ENCODE data around the gene CCHCR1.
"Not testable (repeated sequence)": the region's sequence is repeated elsewhere in the genome, so short reads cannot be mapped to it uniquely, and the experiment has no call there.

Gene CCHCR1

GRCh38 chr6:31164475-31165063, 7.0 kb upstream of the CCHCR1 start:
- DNase-seq (ENCODE audit: low read depth in 1 of 2, low spot score in 1 of 2): not testable (repeated sequence)

DNA sequence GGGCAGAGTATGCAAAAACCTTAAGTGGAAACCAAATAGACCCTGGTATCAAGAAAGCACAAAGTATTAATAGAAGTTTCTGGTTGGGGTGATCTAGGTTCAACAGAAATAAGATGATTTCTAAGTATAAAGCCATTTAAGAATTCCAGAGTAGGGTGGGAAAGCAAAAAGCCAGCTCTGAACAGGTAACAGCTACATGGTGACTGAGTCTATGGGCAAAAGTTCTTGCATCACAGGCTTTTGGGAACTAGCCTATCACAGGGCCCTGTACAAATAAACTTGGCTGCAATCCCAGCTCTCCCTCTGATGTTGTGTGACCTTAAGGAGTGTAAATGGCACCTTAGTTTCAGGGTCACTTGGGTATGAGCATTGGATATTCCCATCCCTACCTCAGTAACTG, 6.3 kb upstream of the CCHCR1 start:
- no peak for DNase-seq (ENCODE audit: low read depth in 1 of 2, low spot score in 1 of 2)

DNA sequence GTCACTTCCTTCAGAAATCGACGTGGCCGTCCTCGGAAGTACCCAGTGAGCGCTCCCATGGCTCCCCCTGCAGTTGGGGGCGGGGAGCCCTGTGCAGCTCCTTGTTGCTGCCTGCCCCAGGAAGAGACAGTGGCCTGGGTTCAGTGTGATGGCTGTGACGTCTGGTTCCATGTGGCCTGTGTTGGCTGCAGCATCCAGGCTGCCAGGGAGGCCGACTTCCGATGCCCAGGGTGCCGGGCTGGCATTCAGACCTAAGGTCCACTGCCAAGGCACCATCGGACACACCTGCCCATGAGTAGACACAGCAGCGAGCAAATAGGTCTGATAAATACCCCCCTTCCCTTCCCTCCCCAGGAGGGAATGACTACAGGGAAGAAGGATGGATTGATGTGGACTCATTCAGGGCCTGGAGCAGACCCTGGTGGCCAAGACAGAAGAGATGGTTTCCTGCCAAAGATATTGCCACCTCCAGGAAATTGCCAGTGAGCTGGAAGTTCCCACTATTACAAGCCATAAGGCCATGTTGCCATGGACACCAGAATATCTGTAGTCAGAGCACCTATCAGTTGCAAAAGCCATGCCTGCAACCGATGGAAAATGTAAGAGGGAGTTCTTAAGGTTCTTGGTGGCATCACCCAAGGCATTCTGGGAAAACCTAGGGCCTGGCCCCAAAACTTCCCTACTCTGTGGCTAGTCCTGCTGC, 5.0 kb upstream of the CCHCR1 start:
- no peak for DNase-seq (ENCODE audit: low read depth in 1 of 2, low spot score in 1 of 2)

GRCh38 chr6:31161216-31162126, 3.9 kb upstream of the CCHCR1 start:
- no peak for DNase-seq (ENCODE audit: low read depth in 1 of 2, low spot score in 1 of 2)

- no peak for DNase-seq (ENCODE audit: low read depth in 1 of 2, low spot score in 1 of 2)
Observed at GRCh38 chr6:31158863-31159855, 1.6 kb upstream of the CCHCR1 start.

- peak; percentile 99 for DNase-seq (ENCODE audit: low read depth in 1 of 2, low spot score in 1 of 2)
Observed at GRCh38 chr6:31158140-31158862, 699 bp upstream of the CCHCR1 start, which contains the start of gene TCF19. Gene TCF19, plus strand, starts transcription at chr6:31158589. Its CDS starts 881 bp downstream, at chr6:31159470.

DNA sequence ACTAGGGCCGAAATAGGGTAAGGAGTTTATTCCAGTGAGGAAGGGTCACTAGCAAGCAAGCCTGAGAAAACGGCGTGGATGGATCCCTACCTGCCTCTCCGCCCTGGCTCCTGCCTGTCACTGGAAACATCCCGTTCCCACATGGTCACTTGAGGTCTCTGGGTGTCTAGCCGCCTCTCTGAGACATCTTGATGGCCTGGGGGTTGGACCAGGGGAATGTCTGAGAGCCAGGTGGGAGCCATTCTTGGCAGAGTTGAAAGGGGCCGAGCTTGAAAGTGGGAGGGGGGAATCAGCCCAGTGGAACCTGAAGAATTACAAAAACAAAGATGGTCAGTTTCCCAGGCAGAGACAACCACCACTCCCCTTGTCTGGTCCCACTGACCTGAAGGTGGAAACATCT, 961 bp downstream of the CCHCR1 start:
- DNase-seq (ENCODE audit: low read depth in 1 of 2, low spot score in 1 of 2): no peak

GRCh38 chr6:31154436-31154835, 3.2 kb downstream of the CCHCR1 start:
- DNase-seq (ENCODE audit: low read depth in 1 of 2, low spot score in 1 of 2): no peak

- DNase-seq (ENCODE audit: low read depth in 1 of 2, low spot score in 1 of 2): no peak
Observed at GRCh38 chr6:31152781-31153180, 4.8 kb downstream of the CCHCR1 start.

DNA sequence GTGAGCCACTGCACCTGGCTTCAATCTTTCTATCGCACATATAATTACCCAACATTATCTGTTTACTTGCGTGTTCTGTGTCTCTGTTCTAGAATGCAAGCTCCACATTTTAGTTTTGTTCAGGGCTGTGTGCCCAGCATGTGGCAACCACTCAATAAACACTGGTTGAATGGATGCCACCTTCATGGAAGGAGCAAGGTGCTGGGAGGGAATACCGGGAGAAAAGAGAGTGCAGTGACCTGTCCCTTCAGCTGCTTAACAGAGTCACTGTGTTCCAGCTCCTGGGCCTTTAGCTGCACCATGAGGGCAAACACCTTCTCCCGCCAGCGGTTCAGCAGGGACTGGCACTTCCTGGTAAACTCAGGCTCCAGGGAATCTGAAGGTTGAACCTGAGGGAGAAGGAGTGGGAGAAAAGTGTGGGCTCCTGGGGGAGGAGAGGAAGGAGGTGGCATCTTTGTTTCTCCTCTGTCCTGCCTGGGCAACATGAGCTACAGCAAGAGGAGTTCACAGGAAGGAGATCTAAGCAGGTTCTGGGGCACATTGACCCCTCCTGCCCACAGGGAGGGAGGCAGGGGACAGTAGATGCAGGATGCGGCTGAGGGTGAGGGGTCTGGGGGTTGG, 7.7 kb downstream of the CCHCR1 start:
- DNase-seq (ENCODE audit: low read depth in 1 of 2, low spot score in 1 of 2): no peak

GRCh38 chr6:31145386-31145785, 12.2 kb downstream of the CCHCR1 start:
- DNase-seq (ENCODE audit: low read depth in 1 of 2, low spot score in 1 of 2): no peak

DNA sequence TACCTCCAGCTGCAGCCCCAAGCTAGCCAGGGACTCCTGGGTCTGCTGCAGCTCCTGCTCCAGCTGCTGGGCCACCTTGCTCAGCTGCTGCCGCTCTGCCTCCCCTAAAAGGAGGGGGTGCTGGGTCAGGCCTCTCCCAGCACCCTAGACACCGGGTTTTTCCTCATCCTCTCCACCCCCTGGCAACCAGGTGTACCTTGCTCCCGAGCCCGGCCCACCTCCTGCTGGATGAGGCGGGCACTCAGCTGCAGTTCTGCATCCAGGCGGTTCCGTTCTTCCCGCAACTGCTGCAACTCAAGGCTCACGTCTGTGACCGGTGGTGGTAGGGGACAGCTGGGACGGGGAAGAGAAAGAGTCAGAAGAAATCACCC, 12.6 kb downstream of the CCHCR1 start:
- no peak for DNase-seq (ENCODE audit: low read depth in 1 of 2, low spot score in 1 of 2)

DNA sequence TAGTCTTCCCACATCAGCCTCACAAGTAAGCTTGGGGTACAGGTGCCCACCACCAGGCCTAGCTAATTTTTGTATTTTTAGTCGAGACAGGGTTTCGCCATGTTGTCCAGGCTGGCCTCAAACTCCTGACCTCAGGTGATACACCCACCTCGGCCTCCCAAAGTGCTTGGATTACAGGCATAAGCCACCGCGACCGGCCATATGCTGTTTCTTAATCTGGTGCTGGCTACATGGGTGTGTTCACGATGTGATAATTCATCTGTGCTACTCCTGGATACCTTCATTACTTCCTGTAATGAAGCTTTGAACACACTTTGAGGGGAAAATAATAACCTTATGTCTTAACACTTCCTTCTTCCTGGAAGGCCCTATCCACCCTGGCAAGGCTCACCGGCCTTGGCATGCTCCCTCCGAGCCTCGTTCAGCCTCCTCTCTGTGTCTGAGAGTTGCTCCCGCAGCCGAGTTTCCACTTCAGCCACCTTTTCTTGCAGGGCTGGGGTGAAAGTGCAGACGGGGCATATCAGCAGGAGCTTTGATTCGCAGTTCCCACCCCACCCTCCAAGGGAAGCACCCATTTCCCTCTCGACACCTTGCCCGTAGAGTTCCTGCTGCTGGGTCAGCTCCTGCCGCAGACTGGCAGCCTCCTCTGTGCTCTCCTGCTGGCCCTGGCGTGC, 13.2 kb downstream of the CCHCR1 start:
- DNase-seq (ENCODE audit: low read depth in 1 of 2, low spot score in 1 of 2): no peak

DNA sequence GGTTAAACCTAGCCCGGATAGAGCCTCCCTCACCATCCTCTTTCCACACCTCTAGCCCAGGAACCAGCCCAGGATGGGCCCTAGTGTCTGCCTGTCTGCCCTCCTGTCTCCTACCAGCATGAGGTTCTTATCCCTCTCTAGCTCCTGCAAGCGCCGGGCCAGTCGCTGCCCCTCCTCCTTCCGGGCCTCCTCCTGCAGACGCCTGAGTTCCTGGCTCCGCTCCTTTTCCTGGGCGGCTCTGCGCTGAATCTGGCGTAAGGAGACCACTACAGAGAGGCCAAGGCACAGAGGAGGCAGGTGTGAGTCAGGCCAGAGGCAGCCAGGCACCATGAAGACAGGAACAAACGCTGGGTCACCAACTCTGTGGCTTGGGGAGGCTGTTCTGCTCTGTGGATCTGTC, 14.5 kb downstream of the CCHCR1 start:
- DNase-seq (ENCODE audit: low read depth in 1 of 2, low spot score in 1 of 2): no peak

DNA sequence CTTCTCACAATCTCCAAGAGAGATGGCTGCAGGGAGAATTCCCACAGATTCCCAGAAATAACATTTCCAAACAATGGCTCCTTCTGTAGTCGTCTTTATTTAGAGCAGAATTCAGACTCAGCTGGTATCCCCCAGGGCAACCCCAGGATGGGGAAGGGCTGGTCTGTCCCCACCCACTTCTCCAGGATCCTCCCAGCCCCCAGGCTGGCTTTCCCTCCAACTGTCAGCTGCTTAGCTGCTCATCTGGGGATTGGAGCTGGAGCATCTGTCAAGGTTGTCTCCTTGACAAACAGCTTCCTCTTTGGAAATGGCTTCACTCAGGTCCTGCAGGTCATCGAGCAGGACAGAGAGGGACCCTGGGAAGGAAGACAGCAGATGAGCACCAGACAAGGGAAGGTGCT, 15.2 kb downstream of the CCHCR1 start:
- no peak for DNase-seq (ENCODE audit: low read depth in 1 of 2, low spot score in 1 of 2)

DNA sequence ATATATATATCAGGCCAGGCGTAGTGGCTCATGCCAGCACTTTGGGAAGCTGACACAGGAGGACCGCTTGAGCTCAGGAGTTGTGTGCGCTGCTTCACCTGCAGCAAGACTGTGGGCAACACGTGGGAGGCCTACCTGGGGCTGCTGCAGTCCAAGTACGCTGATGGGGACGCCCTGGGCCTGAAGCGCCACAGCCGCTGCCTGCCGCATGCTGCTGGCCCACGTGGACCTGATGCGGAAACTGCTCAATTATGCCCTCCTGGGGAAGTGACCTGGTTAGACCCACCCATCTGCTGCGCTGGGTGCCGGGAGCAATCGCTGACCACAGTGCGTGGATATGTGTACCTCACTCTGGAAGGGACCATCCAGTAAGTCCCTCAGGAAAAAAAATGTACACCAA, 17.0 kb downstream of the CCHCR1 start:
- DNase-seq (ENCODE audit: low read depth in 1 of 2, low spot score in 1 of 2): no peak

DNA sequence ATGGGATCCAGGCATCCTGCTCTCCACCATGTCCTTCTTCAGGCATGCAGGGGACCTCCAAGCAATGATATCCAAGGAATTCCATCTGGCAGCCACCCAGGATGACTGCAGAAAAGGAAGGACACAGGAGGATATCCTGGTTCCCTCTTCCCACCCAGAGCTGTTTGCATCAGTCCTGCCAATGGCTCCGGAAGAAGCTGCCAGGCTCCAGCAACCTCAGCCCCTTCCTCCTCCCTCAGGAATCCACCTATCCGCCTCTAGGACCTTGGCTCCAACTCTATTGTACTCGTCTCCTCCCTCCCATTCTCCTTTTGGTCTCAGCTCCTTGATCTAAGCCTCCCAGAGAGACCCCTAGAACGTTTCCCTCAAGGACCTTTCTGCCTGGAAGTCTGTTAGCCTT, 18.0 kb downstream of the CCHCR1 start:
- DNase-seq (ENCODE audit: low read depth in 1 of 2, low spot score in 1 of 2): no peak

DNA sequence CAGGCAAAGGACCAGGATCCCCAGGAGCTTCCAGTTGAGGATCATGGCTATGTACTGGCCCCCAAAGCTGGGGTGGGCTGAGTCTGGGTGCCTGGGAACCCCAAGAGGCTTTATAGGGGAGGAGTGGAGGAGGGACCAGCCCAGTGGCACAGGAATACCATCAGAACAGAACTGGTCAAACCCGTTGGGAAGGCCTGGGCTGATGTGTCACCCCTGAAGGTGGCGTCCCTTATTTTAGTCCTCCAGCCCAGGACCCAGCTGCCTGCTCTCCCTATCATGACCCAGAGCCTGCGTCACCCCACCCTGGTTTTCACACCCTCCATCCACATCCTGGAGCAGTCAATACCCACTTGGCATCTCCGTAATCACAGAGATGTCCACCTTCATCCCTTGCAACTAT, 18.6 kb downstream of the CCHCR1 start, which contains the start of gene PSORS1C2:
Gene PSORS1C2 (minus strand): TSS at position 85 of the 400 bp plus-strand sequence. CDS start 40 bp downstream, at position 45.
- no peak for DNase-seq (ENCODE audit: low read depth in 1 of 2, low spot score in 1 of 2)

DNA sequence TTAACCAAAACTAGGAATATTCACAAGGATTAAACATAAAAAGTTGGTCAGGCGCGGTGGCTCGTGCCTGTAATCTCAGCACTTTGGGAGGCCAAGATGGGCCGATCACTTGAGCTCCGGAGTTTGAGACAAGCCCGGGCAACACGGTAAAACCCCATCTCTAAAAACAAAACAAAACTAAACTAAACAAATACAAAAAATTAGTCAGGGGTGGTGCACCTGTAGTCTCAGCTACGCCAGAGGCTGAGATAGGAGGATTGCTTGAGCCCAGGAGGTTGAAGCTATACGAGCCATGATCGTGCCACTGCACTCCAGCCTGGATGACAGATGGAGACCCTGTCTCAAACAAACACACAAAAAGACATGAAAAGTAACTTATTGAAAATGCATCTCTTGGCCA, 21.9 kb downstream of the CCHCR1 start:
- DNase-seq (ENCODE audit: low read depth in 1 of 2, low spot score in 1 of 2): no peak

All from activated T-helper 1 cell treated with anti-CD3 and anti-CD28 coated beads, Interleukin-2, amount 50 U/mL, for 16 hours (primary cell).